Measurements from ENCODE around the gene CLMN.

CLMN gene

DNA sequence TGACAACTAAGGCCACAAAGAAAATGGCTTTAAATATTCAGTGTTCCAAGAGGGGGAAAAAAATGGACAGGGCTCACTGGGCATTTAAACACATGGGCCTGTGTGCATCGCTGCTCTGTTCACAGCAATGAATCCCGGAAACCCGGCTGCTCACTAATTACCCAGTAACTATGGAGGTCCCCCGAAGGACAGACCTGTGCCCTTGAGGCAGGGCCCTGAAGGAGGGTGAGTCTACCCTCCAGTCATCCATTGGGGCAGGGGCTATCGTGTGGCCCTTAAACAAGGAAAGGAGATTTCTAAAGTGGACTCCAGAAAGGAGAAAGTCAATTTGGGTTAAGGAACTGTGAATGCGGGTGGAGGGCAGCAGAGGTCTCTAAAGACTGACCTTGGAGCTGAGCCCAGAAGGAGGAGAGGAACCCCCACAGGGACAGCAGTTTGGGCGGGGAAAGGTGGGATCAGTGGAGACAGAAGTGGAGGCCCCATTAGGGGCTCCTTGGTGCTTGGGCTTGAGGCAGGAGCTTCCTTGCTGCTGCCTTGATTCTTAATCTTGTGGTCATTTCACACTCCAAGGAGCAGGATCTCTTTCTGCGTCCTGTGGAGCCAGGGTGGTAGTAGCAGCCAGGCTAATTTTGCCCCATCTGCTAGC is 1.4 kb upstream of the CLMN start:
- no peak for DNase-seq

DNA sequence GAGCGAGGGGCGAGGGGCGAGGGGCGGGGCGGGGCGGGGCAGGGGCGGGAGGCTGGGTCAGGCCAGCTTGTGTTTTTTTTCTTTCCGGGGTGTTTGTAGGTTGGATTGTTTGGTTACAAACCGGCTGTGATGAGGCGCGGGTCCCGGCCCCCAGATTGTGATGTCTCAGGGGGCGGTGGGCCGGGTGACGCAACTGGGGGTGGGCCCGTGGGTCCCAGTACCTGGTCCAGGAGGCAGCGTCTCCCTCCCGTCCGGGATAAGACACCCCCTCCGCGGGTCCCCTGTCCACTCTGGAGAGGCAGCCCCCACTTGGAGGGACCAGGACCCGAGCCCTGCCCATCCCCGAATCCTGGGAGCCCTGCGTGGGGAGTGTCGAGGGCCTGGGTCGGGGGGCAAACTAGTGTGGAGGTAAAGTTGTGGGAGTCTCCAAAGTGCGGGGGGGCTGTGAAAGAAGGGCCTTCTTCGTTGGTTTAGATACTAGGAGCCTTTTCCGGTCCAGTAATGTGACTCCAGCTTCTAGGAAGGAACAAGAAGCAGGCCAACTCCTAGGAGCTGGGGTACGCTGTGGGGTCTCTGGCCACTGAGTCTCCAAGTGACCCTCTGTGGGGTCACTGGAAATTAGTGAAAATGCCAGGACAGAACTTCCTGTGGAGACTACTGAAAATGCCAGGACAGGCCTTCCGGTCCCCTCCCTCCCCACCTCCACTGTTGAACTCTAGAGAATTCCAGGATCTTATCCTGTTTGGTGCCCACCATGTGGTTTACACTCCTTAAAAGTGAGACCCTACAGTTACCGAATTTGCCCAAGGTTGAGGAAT is 579 bp upstream of the CLMN start:
- DNase-seq = no peak

DNA sequence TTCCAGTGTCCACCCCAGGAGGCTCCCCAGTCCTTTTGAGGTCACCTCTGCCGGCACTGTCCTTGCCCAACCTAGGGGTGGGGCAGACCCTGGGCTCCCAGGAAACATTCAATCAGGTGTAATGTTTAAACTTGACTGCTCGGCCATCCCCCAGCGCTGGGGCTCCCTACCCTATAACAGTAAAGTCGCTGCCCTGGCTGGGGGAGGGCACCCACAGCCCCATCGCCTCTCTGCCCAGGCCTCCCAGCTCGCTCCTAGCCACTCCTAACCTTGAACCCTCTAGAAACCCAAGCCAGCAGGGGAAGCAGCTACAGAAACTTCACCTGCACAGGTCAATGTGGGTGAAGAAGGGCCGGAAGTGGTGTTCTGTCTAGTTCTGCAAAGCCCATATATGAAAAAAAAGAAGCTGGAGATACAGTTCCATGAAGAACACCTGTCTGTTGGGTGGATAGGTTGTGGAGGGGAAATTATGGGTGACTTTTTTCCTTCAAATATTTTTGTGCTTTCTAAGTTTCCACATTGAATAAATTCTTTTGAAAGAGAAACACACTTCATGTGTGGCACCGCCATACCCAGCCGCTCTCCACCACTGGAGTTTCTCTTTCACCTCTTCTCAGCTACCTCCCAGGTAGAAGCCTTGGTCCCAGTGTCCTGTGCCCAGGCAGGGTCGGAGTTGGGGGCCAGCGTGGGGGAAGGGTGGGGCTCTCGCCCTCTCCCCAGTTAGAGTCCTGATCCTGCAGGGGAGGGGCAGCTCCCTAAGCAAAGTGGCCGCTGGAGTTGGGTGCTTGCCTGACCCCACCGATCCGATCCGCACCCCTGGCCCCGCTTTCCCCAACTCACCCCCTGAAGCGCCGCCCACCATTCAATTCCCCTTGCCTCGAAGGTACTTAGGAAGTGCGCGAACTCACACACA is 1.1 kb downstream of the CLMN start:
- DNase-seq = no peak

DNA sequence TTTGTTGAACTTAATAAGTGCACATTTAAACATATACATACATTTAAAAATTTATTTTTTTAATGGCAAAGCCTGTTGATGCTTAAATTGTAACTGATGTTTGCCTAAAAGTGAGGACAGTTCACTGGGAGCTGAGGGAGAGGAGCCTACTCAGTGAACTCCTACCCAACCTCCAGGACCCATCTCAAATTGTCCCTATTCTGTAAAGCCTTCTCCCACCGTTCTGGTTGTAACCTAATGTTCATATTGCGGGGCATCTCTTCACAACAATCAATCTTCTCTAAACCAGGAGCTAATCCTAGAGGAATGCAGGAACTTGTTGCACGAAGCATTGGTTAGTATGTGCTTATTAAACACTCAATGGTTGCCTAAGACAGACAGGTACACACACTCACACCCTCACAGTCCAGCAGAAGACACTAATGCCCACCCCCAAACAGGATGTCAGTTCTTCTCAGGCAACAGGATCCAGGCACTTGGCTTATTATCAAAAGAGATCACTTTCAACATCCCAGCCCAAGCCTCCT is 1.8 kb downstream of the CLMN start:
- no peak for DNase-seq

DNA sequence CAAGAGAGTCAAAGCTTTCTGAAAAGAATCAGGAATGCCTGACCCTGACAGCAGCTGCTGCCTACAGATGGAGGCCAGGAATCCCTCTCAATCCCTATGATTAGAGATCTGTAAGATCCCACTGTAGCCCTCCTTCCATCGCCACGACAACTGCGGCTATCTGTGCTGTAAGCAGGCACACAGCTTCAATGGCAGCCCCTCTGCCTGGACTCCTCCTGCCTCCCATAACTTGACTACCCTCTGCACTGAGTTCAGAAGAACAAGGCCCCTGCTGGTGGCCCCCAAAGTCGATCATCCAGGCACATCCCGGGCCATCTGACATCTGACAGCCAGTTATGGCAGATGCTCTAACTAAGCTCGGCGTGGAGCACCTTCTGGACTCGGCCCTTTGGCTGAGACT is 2.9 kb downstream of the CLMN start:
- peak; percentile 39 for DNase-seq

DNA sequence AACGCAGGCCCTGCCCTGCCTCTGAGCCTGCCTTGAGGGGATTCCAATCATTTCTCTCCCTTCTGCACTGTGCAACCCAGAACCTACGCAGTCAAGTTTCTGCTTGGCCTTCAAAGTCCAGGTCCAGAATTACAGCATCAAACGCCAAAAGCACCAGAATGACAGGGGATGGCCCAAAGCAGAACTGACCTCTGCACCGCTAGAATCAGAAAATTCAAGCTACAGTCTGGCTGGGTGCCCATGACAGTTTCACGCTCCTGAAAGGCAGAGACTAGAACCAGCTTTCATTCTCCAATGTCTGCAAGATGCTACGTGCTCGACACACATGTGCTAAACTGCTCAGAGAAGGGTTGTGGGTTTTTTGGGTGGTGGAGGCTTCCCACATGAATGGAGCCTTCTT is 4.1 kb downstream of the CLMN start:
- no peak for DNase-seq

DNA sequence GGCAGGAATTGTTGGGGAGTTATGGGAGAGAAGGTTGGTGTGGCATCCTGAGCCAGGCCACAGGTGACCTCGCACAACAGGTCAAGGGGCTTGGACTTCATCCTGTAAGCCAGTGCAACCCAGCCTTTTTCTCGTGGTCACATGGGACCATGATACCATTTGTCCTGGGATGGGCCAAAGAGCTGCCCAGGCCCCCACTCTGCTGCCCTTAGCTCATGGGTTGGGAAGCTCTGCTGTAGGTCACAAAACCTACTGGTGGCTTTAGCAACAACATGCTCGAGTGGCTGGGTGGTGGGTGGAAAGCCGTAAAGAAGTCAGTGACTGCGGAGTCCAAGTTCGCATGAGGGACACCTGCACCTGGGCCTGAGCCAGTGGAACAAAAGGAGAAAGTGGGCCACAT is 4.6 kb downstream of the CLMN start:
- no peak for DNase-seq

DNA sequence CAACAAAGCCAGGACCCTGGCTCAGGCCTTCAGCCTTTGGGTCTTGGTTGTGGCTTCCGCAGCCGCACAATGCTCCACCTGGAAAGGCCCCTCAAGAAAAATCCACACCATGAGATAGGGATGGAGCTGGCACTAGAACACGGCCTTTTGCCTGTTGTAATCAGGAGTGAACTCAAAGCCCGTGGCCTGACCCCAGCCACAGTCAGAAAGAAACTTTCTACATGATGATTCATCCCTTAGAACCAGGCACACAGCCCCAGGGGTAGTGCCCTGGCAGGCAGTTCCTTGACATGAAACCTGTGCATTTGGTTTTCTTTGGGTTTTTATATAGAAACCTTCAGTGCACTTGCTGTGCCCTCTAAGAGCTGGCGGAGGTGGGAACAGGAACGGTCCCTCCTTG is 5.1 kb downstream of the CLMN start:
- DNase-seq = no peak

DNA sequence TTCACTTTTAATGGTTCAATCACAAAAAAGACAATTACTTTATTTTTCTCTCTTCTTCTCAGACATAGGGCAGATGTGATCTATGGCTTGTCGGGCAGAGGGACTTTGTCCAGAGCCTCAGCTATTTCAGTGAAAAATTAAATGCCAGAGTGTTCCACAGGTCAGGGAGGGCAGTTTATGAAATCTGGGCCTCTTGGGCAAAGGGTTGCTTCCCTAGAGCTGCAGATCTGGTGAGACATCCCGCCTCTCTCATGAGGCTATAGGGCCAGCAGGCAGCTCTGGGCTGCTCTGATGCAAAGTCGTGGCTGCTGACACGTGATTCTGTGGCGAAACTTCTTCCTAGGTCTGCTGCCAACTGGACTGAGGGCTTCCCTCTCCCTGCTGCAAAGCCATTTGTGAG is 6.0 kb downstream of the CLMN start:
- no peak for DNase-seq

DNA sequence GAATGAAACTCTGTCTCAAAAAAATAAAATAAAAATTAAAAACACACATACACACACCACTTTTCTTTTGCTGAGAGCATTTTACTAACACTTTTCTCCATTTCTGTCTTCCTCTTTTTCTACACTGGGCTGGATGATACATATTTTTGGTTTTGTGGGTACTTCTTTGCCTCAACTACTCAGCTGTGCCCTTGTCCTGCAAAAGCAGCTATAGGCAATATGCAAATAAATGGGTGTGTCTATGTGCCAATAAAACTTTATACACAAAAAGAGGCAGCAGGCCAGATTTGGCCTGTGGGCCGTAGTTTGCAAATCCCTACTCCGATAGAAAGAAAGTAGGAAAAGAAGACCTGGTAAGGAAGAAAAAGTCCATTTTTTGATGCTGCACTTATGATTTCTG is 6.5 kb downstream of the CLMN start:
- no peak for DNase-seq

DNA sequence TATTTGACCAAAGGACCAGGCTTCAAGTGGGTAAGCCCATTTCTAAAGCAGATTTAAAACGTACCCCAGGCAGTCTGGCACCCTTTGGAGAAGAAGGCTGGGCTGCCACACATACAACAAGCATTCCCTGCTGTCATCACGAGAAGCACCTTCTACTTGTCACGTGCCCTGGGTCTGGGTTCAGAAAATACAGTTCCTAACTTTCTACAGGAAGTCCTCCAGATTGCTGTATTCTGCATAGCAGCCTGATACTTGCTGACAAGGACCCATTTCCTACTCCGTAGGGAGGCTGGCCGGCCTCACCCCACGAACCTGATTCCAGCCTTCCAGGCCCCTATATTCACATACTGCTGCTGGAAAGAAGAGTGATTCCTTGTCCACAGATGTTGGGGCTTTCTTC is 7.4 kb downstream of the CLMN start:
- DNase-seq = no peak

DNA sequence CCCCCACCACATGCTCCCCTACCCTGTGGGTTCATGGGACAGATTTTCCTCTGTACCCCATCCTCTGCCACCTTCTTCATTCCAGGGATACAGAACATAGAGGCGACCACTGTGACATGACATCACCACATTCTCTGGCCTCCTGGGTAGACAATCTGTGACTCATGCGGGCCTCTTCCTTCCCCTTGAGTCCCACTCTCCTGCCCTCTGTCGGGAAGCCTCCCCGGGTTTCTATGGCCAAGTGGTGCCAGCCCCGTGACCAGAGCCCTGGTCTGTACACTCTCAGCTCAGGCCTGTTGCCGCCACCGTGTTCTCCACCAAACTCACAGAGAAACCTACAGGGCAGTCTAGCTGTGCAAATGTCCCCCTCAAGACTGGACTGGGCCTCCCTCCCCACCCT is 8.0 kb downstream of the CLMN start:
- no peak for DNase-seq

DNA sequence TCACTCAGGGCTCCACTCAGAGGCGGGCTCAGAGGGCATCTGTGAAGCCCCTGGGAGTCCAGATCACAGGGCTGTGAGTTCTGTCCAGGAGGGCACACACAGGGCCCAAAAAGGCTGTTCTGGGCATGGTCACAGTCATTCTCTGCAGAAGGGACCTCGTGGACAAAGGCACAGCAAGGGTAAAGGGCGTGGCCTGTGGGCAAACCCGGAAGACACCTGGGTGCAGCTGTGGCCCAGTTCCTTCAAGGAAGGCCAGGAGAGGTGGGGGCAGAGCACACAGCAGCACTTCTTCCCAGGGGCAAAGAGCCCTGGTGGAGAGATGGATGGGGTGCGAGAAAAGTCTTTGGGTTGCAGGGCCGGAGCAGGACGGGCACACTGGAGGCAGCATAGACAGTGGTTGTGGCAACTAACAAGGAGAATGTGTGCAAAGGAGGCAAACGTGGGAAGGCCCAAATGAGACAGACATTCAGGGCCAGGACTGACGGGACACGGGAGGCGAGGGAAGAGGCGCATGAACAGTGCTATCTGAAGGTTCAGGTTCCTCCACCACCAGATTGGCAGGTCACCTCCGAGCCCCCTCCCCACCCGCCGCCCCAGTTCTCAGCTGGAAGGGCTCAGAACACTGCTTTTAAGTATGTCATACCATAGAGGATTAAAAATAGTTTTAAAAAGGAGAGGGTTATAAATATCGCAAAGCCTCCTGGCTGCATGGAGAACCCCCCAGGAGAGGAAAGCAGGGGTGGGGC is 8.9 kb downstream of the CLMN start:
- no peak for DNase-seq

DNA sequence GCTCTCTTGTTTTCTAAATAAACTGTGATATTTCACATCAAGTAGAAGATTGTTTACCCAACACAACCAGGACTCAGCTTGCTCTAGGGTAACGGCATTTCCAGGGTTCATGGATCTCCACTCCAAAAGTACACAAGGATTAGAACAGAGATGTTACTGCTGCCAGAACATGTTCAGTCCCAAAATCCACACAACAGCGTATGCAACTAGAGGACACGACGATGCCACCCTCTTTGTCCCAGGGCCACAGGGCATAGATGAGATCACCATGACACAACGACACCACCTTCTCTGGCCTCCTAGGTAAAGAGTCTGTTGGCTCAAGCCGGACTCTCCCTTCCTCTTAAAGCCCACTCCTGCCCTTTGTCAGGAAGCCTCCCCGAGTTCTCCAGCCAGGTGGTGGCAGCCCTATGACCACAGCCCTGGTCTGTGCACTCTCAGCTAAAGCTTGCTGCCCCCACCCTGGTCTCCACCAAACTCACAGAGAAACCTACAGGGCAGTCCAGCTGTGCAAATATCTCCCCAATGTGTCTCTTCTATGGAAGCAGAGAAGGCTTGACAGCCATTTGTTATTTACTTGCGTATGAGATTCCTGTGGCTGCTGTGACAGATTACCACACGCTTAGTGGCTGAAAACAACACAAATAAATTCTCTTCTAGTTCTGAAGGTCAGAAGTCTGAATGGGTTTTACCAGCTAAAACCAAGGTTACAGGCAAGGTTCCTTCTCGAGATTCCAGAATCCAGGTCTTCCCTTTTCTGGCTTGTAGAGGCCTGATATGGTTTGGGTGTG is 10.3 kb downstream of the CLMN start:
- no peak for DNase-seq

DNA sequence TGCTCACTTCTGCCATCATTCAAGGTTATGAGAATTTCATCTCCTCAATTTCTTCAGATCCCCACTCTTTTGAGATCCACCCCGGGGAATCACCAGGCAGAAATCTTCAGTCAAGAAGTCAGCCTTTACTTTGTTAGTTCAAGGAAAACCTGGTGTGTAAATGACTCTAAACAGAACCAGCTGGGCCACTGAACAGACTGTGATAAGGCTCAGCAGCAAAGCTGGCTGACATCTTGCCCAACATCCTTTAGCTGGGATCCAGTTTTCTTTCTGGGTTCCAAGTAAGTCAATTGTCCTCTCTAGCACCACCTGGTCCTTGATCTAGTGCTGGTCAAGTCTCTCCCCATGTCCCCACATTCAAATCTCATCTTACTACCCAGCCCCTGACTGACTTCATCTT is 11.6 kb downstream of the CLMN start:
- DNase-seq = no peak

DNA sequence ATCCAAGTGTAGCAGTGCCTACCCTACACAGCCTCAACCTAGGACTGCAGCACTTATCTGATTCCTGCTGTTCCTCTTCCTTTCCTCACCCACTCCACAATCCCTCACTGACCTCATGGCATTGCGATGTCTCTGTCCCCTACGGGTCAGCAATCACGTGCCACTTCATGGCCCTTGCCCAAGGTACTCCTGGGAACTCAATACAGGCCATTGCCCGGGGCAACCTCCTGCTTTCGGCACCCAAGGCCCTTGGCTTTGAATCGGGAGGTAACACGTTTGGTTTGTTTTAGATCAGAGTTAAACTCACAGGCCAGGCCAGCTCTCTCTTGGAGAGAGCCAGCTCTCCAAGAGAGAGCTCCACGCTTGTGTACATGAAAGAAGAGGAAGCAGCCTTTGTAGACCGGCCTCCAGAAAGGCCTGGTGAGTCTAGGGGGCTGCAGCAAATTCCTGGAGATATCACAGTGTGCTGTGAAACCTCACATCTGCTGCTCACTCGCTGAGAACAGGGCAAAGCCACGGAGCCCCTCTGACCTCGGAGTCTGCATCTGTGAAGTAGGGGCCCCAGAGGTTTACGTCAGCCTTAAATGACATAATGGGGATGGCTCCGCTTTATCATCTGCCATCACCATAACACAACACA is 12.2 kb downstream of the CLMN start:
- no peak for DNase-seq

DNA sequence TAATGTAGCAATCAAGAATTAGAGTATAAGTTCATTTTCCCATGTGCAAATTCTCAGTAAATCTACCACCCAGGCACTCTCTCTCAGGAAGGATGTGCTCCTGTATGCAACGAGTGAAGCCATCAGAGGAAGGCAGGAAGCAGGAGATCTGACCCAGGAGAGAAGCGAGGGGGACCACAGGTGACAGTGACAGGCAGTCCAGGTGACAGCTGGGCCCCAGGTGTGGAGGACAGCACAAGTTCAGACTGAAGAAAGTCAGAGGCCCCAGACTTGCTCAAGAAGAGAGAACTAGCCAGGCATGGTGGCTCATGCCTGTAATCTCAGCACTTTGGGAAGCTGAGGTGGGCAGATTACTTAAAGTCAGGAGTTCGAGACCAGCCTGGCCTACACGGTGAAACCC is 13.8 kb downstream of the CLMN start:
- no peak for DNase-seq

DNA sequence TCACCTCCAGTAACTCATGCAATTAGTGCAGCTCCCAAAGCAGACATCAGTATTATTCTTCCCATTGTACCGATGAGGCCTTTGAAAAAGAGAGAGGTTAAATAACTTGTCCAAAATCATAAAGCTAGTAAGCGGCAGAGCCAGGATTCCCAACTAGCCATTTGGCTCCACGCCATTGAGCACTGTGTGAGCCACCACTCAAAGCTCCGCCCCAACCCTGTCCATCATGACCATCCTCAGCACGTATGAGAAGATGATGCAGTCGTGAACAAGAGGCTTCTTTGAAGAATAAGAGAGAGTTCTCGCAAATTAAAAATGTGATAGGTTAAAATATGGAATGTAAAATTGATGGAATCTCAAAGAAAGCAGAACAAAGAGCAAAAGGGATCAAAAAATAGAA is 14.6 kb downstream of the CLMN start:
- no peak for DNase-seq

DNA sequence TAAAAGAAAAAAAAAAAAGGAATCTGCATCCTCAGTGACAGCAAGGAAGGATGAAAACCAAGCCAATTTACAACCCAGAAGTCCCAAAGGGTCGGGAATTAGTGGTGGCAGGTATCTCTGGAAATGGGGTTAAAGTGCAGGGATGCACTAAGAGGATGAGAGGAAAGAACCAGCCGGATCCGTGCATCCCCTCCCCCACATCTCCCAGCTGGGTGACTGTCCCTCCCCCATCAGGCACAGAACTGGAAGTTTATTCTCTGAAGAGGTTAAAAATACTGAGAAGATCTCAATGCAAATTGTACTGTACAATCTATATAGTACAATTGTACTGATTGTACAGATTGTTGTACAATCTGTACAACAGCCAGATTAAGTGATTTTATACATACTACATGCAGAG is 15.4 kb downstream of the CLMN start:
- no peak for DNase-seq

DNA sequence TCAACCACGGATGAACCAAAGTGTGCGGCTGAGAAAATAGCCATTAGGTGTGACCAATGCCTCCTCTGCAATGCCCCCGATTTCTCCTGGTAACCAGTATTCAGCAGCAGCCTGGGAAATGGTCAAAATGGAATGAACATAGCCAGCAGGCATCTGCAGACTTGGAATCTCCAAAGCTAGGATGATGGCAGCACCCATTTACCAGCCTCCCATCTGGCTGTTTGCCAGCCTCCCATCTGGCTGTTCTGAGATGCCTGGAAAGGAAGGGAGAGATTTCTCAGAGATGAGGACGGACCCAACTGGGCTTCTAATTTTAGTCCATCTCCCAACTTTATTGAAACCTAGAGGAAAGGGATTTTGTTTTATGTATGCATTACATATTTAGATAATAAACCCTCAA is 16.2 kb downstream of the CLMN start:
- DNase-seq = peak; percentile 81

Data from NCI-H1694 (cell line).